ENCODE measurements around the gene ATP6AP1. TPM values are rescaled to one million over a fixed set of nuclear protein-coding genes. Genes with fewer than 3 reads are reported as not detected.

Gene ATP6AP1
- total and polyA plus RNA-seq, 9 of the 15 experiments (the other 6 are each of a cell fraction or from before 2014, with no cell fraction given): 8.3 to 90.5 (median 52.9) TPM

- TF ChIP-seq ZHX1 (conservative IDR thresholded peaks at IDR 0.05; ENCODE audit: low read length): no peak
- TF ChIP-seq NFRKB (IDR thresholded peaks at IDR 0.05; ENCODE audit: low read depth): no peak
- no peak for TF ChIP-seq ILK (tag; IDR thresholded peaks at IDR 0.05; ENCODE audit: borderline replicate concordance, low read depth)
- TF ChIP-seq CHD7 (IDR thresholded peaks at IDR 0.05; ENCODE audit: low read depth, low read length): no peak
- TF ChIP-seq GATAD2B (IDR thresholded peaks at IDR 0.05; ENCODE audit: borderline replicate concordance): peak; percentile 59; the same call in 1 of the 2 replicates
- no peak for TF ChIP-seq THRAP3 (IDR thresholded peaks at IDR 0.05; ENCODE audit: borderline replicate concordance)
- no peak for TF ChIP-seq STAT6 (CRISPR knock-in tag; IDR thresholded peaks at IDR 0.05)
Observed at GRCh38 chrX:154478728-154479622, 50.5 kb downstream of the ATP6AP1 start, which contains the start of gene LAGE3 (continued).

Measured in K562 (cell line).